CD14-positive monocyte (primary cell): Measurements from ENCODE around the gene PTGER4. TPM values are rescaled to one million over a fixed set of nuclear protein-coding genes. Genes with fewer than 3 reads are reported as not detected.
A peak's percentile ranks its signal among the peaks of the same experiment; 100 is the strongest.

Source experiments
- DNase-seq, 3 donors: peaks; one replicate each; pipeline ENCODE4 v3.0.0-alpha.2; 2011 to 2022
- H2AFZ ChIP-seq: 2 replicates; pipeline ENCODE4 v1.6.0; 2012; ENCODE audit warnings: mild to moderate bottlenecking, low read depth, low read length, inconsistent platforms; ENCODE audit not compliant: insufficient read depth, poor library complexity, severe bottlenecking
- H3K27ac ChIP-seq, 2 donors: 1 replicate in 1 of 2; 2 replicates in 1 of 2; pipeline ENCODE4 v1.5.1; 2012 to 2013; ENCODE audit warnings: low read length in 2 of 2, control low read depth in 1 of 2, inconsistent platforms in 1 of 2, low read depth in 1 of 2, mild to moderate bottlenecking in 1 of 2
- H3K27me3 ChIP-seq, 2 donors: one replicate each; pipeline versions ENCODE4 v1.6.0 to v1.6.1; 2011 to 2013; ENCODE audit warnings: low read length in 2 of 2; ENCODE audit not compliant: control insufficient read depth in 2 of 2, insufficient read depth in 2 of 2
- H3K36me3 ChIP-seq, 2 donors: replicated peaks in 1 of 2; 1 replicate in 1 of 2; 2 replicates in 1 of 2; pipeline versions ENCODE4 v1.5.1 to v1.6.1; 2012 to 2013; ENCODE audit warnings: low read length in 2 of 2, control low read depth in 1 of 2, inconsistent platforms in 1 of 2, mild to moderate bottlenecking in 1 of 2; ENCODE audit not compliant: insufficient read depth in 2 of 2, control insufficient read depth in 1 of 2
- H3K4me1 ChIP-seq, 2 donors: 1 replicate in 1 of 2; 2 replicates in 1 of 2; pipeline versions ENCODE4 v1.5.1 to v1.6.1; 2012 to 2013; ENCODE audit warnings: low read length in 2 of 2, control low read depth in 1 of 2, inconsistent platforms in 1 of 2, mild to moderate bottlenecking in 1 of 2, moderate library complexity in 1 of 2; ENCODE audit not compliant: insufficient read depth in 2 of 2, control insufficient read depth in 1 of 2
- H3K4me2 ChIP-seq: replicated peaks from 2 replicates; pipeline ENCODE3; 2012; ENCODE audit warnings: low read length, moderate library complexity, mild to moderate bottlenecking; ENCODE audit not compliant: poor library complexity, severe bottlenecking; ENCODE audit errors: extremely low read depth
- H3K4me3 ChIP-seq, 3 experiments: fragments of 200-600 bp in 1 of 3; sonication (generic) in 1 of 3; replicated peaks in 1 of 3; 1 replicate in 2 of 3; 2 replicates in 1 of 3; pipeline ENCODE4 v1.5.1; 2011 to 2013; ENCODE audit warnings: low read length in 3 of 3, mild to moderate bottlenecking in 3 of 3, control low read depth in 2 of 3, low read depth in 2 of 3, inconsistent platforms in 1 of 3, moderate library complexity in 1 of 3
- H3K79me2 ChIP-seq: 2 replicates; pipeline ENCODE4 v1.6.0; 2012; ENCODE audit warnings: mild to moderate bottlenecking, control low read depth, inconsistent platforms, low read length, moderate library complexity; ENCODE audit not compliant: insufficient read depth
- H3K9ac ChIP-seq: 2 replicates; pipeline ENCODE4 v1.6.0; 2017; ENCODE audit warnings: low read length, mild to moderate bottlenecking; ENCODE audit not compliant: insufficient read depth, poor library complexity, severe bottlenecking
- H3K9me3 ChIP-seq, 2 donors: replicated peaks in 1 of 2; 1 replicate in 1 of 2; 2 replicates in 1 of 2; pipeline versions ENCODE4 v1.5.1 to v1.6.1; 2012 to 2013; ENCODE audit warnings: low read length in 2 of 2, control low read depth in 1 of 2; ENCODE audit not compliant: control insufficient read depth in 1 of 2, insufficient read depth in 1 of 2
- H4K20me1 ChIP-seq: 2 replicates; pipeline ENCODE4 v1.6.0; 2012; ENCODE audit warnings: mild to moderate bottlenecking, low read length, control low read depth, moderate library complexity; ENCODE audit not compliant: insufficient read depth
- H3K27ac Mint-ChIP-seq, 7 donors: one replicate each; pipeline ENCODE4 v1.8.0; 2020; ENCODE audit warnings: mild to moderate bottlenecking in 7 of 7, mixed read lengths in 7 of 7, moderate library complexity in 6 of 7, inconsistent platforms in 2 of 7
- H3K27me3 Mint-ChIP-seq, 3 donors: one replicate each; pipeline ENCODE4 v1.8.0; 2021 to 2022; ENCODE audit warnings: low read depth in 3 of 3, mild to moderate bottlenecking in 3 of 3, mixed read lengths in 3 of 3, moderate library complexity in 3 of 3, inconsistent platforms in 1 of 3
- H3K36me3 Mint-ChIP-seq, 2 donors: one replicate each; pipeline ENCODE4 v1.8.0; 2020; ENCODE audit warnings: mixed read lengths in 2 of 2, inconsistent platforms in 1 of 2, mild to moderate bottlenecking in 1 of 2
- H3K4me1 Mint-ChIP-seq: one replicate; pipeline ENCODE4 v1.8.0; 2020; ENCODE audit warnings: mild to moderate bottlenecking, mixed read lengths
- H3K4me3 Mint-ChIP-seq, 2 donors: one replicate each; pipeline ENCODE4 v1.8.0; 2020; ENCODE audit warnings: mild to moderate bottlenecking in 2 of 2, mixed read lengths in 2 of 2, moderate library complexity in 1 of 2
- H3K9me3 Mint-ChIP-seq, 7 donors: one replicate each; pipeline ENCODE4 v1.8.0; 2020 to 2022; ENCODE audit warnings: mixed read lengths in 7 of 7, mild to moderate bottlenecking in 6 of 7, moderate library complexity in 6 of 7, inconsistent platforms in 2 of 7
- WGBS: methylation state at CpG from one replicate; pipeline ENCODE4 v1.1.5; 2013; ENCODE audit warnings: missing lambda C conversion rate; ENCODE audit not compliant: insufficient coverage; 5-methylcytosine and 5-hydroxymethylcytosine counted together
- intact Hi-C, 2 donors: fragments of 100-400 bp; cut with micrococcal nuclease; formaldehyde crosslinking; loops; one replicate each; pipeline versions ENCODE4 v1.15.0 to v1.15.1; 2023
- polyA plus RNA-seq, 3 donors: library from polyadenylated mRNA; depleted of rRNA in 1 of 3; unstranded in 2 of 3; stranded (reverse) in 1 of 3; fragments of 300-500 nt in 2 of 3; fragments of >200 nt in 1 of 3; fragmentation: Illumina TruSeq in 2 of 3; gene quantifications; 1 replicate in 2 of 3; 2 replicates in 1 of 3; pipeline ENCODE4 v1.2.3, GENCODE V29; 2012 to 2021
- TF ChIP-seq, protein P1 (sequence below): fragments of 200-600 bp; IDR thresholded peaks from one replicate; pipeline ENCODE4 v1.8.0; 2022; ENCODE audit warnings: antibody characterized with exemption, mild to moderate bottlenecking

The PTGER4 gene
- polyA plus RNA-seq, 3 donors: 44.4 to 119 (median 64.3) TPM

GRCh38 chr5:40649463-40650030, 30.2 kb upstream of the PTGER4 start:
- Histone ChIP-seq H3K4me1 (peaks cover 23 to 34% of the 10 kb centered on the region in 2 donors), H2AFZ (peak overlapping the region; percentile 65), H3K27ac (peak overlapping the region in 1 of 2 donors; percentile 63), H3K9ac (no peak overlapping the region), H3K4me2 (peak overlapping the region; percentile 20), H3K4me3 (no peak overlapping the region), H3K27me3 (no peaks in the 10 kb centered on the region), H3K79me2 (no peaks in the 10 kb centered on the region), H4K20me1 (no peaks in the 10 kb centered on the region), H3K36me3 (no peaks in the 10 kb centered on the region), H3K9me3 (no peaks in the 10 kb centered on the region)
- DNase-seq: peak in 1 of 3 donors; percentile 37
- H3K4me3 Mint-ChIP-seq: no peak overlapping the region
- peaks cover 0 to 5% (median 0%) of the 10 kb centered on the region in 7 donors for H3K9me3 Mint-ChIP-seq
- TF ChIP-seq, protein P1, sequence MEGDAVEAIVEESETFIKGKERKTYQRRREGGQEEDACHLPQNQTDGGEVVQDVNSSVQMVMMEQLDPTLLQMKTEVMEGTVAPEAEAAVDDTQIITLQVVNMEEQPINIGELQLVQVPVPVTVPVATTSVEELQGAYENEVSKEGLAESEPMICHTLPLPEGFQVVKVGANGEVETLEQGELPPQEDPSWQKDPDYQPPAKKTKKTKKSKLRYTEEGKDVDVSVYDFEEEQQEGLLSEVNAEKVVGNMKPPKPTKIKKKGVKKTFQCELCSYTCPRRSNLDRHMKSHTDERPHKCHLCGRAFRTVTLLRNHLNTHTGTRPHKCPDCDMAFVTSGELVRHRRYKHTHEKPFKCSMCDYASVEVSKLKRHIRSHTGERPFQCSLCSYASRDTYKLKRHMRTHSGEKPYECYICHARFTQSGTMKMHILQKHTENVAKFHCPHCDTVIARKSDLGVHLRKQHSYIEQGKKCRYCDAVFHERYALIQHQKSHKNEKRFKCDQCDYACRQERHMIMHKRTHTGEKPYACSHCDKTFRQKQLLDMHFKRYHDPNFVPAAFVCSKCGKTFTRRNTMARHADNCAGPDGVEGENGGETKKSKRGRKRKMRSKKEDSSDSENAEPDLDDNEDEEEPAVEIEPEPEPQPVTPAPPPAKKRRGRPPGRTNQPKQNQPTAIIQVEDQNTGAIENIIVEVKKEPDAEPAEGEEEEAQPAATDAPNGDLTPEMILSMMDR: no peak
- H3K27ac Mint-ChIP-seq: peak overlapping the region; percentile 28 to 83 (median 55)
- no CpG with 5 or more reads among the region's 4 CpGs for WGBS
- H3K36me3 Mint-ChIP-seq: no peaks in the 10 kb centered on the region
- intact Hi-C loops: no loop called here
- H3K27me3 Mint-ChIP-seq: peaks cover 0 to 2% (median 1%) of the 10 kb centered on the region in 3 donors
- peaks cover 51% of the 10 kb centered on the region for H3K4me1 Mint-ChIP-seq

DNA sequence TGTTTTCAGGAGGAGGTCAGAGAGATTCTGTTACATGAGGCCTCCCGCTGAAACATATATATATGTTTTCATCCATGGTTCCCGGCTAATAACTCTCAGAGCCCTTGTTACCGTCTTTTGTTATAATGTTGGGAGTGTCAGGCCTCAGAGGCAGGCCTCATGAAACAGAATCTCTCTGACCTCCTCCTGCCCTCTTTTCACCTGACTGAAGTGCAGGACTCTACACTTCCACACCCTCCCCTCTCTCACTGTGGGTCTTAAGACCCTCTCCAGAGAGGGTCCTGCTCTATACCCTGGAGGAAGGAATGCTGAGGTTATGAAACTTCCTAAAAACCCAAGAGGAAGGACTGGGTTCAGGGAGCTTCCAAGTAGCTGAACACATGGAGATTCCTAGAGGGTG, 28.5 kb upstream of the PTGER4 start:
- no peak overlapping the region for H3K27ac ChIP-seq
- Mint-ChIP-seq H3K4me3 (no peak overlapping the region), H3K27ac (peak overlapping the region in 1 of 7 donors; percentile 25), H3K4me1 (peaks cover 58% of the 10 kb centered on the region), H3K9me3 (peaks cover 0 to 5% (median 0%) of the 10 kb centered on the region in 7 donors), H3K36me3 (no peaks in the 10 kb centered on the region), H3K27me3 (peaks cover 0 to 2% (median 1%) of the 10 kb centered on the region in 3 donors)
- no peaks in the 10 kb centered on the region for H3K9me3 ChIP-seq
- peaks cover 26 to 42% of the 10 kb centered on the region in 2 donors for H3K4me1 ChIP-seq
- H2AFZ ChIP-seq: no peak overlapping the region
- intact Hi-C loops: no loop called here
- no peak overlapping the region for H3K4me2 ChIP-seq
- no peak overlapping the region for H3K4me3 ChIP-seq
- no peaks in the 10 kb centered on the region for H3K27me3 ChIP-seq
- no CpG with 5 or more reads among the region's 3 CpGs for WGBS
- no peak for DNase-seq
- no peak overlapping the region for H3K9ac ChIP-seq
- no peaks in the 10 kb centered on the region for H4K20me1 ChIP-seq
- TF ChIP-seq, protein P1: no peak
- H3K36me3 ChIP-seq: no peaks in the 10 kb centered on the region
- H3K79me2 ChIP-seq: no peaks in the 10 kb centered on the region
